H1 (cell line): ENCODE measurements around the gene PUDP. TPM values are rescaled to one million over a fixed set of nuclear protein-coding genes. Genes with fewer than 3 reads are reported as not detected.
"Not testable (repeated sequence)": the region's sequence is repeated elsewhere in the genome, so short reads cannot be mapped to it uniquely, and the experiment has no call there.

Experiments
- CTCF ChIA-PET: fragments of 300-600 bp; sonication (Branson Sonifier 250); formaldehyde crosslinking; loops from one replicate; lab custom pipeline; 2021; ENCODE audit not compliant: partially characterized antibody; lab: Charles Lee
- POLR2A ChIA-PET: fragments of 300-600 bp; sonication (Branson Sonifier 250); formaldehyde crosslinking; loops from one replicate; lab custom pipeline; 2021; ENCODE audit warnings: inconsistent platforms; ENCODE audit not compliant: partially characterized antibody; lab: Charles Lee
- DNase-seq, 2 experiments: peaks; one replicate each; pipeline versions ENCODE4 v3.0.0 to v3.0.0-alpha.2; 2010 to 2022; ENCODE audit warnings: low spot score in 2 of 2, low read depth in 1 of 2, mixed read lengths in 1 of 2
- FAIRE-seq: peaks from 2 replicates; lab custom pipeline; 2011; peaks lifted over from hg19 to GRCh38; lab: Jason Lieb, UNC
- H2AFZ ChIP-seq: 2 replicates; pipeline ENCODE4 v1.8.1; 2012; ENCODE audit warnings: low read length, inconsistent platforms
- H2AK5ac ChIP-seq: 2 replicates; pipeline ENCODE4 v1.6.1; 2013; ENCODE audit warnings: low read depth, low read length
- H2BK120ac ChIP-seq: replicated peaks from 2 replicates; pipeline ENCODE3; 2013; ENCODE audit warnings: low read depth, low read length, inconsistent platforms
- H2BK12ac ChIP-seq: 2 replicates; pipeline ENCODE4 v1.6.1; 2013; ENCODE audit warnings: low read depth, low read length
- H2BK15ac ChIP-seq: 2 replicates; pipeline ENCODE4 v1.6.1; 2013; ENCODE audit warnings: low read length
- H2BK20ac ChIP-seq: 2 replicates; pipeline ENCODE4 v1.6.1; 2013; ENCODE audit warnings: low read length
- H2BK5ac ChIP-seq: 2 replicates; pipeline ENCODE4 v1.6.1; 2013; ENCODE audit warnings: low read depth, low read length
- H3K14ac ChIP-seq: 2 replicates; pipeline ENCODE4 v1.6.1; 2013; ENCODE audit warnings: inconsistent platforms; ENCODE audit not compliant: insufficient read length
- H3K18ac ChIP-seq: 2 replicates; pipeline ENCODE4 v1.6.1; 2013; ENCODE audit warnings: low read length; ENCODE audit errors: extremely low read depth
- H3K23ac ChIP-seq: 2 replicates; pipeline ENCODE4 v1.6.1; 2013; ENCODE audit warnings: inconsistent platforms; ENCODE audit not compliant: insufficient read length
- H3K23me2 ChIP-seq: 2 replicates; pipeline ENCODE4 v1.6.1; 2013; ENCODE audit warnings: low read depth, low read length
- H3K27ac ChIP-seq: 2 replicates; pipeline ENCODE4 v1.6.1; 2011; ENCODE audit warnings: low read depth, low read length, inconsistent platforms
- H3K27me3 ChIP-seq, 4 experiments: replicated peaks in 1 of 4; 1 replicate in 1 of 4; 2 replicates in 3 of 4; pipeline versions ENCODE4 v1.6.1 to v1.8.1; 2011 to 2013; ENCODE audit warnings: low read length in 3 of 4, mild to moderate bottlenecking in 3 of 4, inconsistent platforms in 2 of 4, mixed read lengths in 2 of 4, moderate library complexity in 1 of 4; ENCODE audit not compliant: control insufficient read depth in 3 of 4, insufficient read depth in 3 of 4; ENCODE audit errors: extremely low read depth in 1 of 4
- H3K36me3 ChIP-seq, 4 experiments: 2 replicates each; pipeline versions ENCODE4 v1.6.1 to v1.8.1; 2011 to 2013; ENCODE audit warnings: mild to moderate bottlenecking in 4 of 4, low read length in 3 of 4, moderate library complexity in 2 of 4, control low read depth in 1 of 4, inconsistent platforms in 1 of 4; ENCODE audit not compliant: insufficient read depth in 4 of 4, control insufficient read depth in 2 of 4
- H3K4ac ChIP-seq: replicated peaks from 2 replicates; pipeline ENCODE3; 2013; ENCODE audit warnings: low read length, low read depth, mixed read lengths, inconsistent platforms; ENCODE audit not compliant: insufficient read length
- H3K4me1 ChIP-seq, 4 experiments: replicated peaks in 1 of 4; 1 replicate in 1 of 4; 2 replicates in 3 of 4; pipeline versions ENCODE4 v1.6.1 to v1.8.1; 2011 to 2013; ENCODE audit warnings: low read length in 3 of 4, inconsistent platforms in 2 of 4, mixed read lengths in 1 of 4; ENCODE audit not compliant: insufficient read depth in 4 of 4, control insufficient read depth in 3 of 4
- H3K4me2 ChIP-seq, 2 experiments: 2 replicates each; pipeline versions ENCODE4 v1.6.1 to v1.8.1; 2011 to 2013; ENCODE audit warnings: low read depth in 2 of 2, low read length in 2 of 2, control low read depth in 1 of 2, inconsistent platforms in 1 of 2, mild to moderate bottlenecking in 1 of 2; ENCODE audit not compliant: insufficient read depth in 1 of 2
- H3K4me3 ChIP-seq, 4 experiments: fragments of 200-600, 300-600 bp in 1 of 4; sonication (generic), shearing (Covaris generic), sonication (Bioruptor Twin) in 1 of 4; 2 replicates each; pipeline versions ENCODE4 v1.5.1 to v1.8.1; 2011 to 2016; ENCODE audit warnings: low read length in 4 of 4, low read depth in 3 of 4, control low read depth in 2 of 4, inconsistent platforms in 2 of 4, mild to moderate bottlenecking in 2 of 4, mixed read lengths in 1 of 4, moderate library complexity in 1 of 4; ENCODE audit not compliant: insufficient read depth in 2 of 4; ENCODE audit errors: extremely low read depth in 1 of 4
- H3K56ac ChIP-seq: replicated peaks from 2 replicates; pipeline ENCODE3; 2013; ENCODE audit warnings: low read depth, mild to moderate bottlenecking, mixed read lengths, low read length, inconsistent platforms; ENCODE audit not compliant: insufficient read length
- H3K79me1 ChIP-seq: 2 replicates; pipeline ENCODE4 v1.6.1; 2013; ENCODE audit warnings: low read depth, low read length, control low read depth
- H3K79me2 ChIP-seq, 2 experiments: 2 replicates each; pipeline versions ENCODE4 v1.6.1 to v1.8.1; 2012 to 2013; ENCODE audit warnings: low read length in 2 of 2, mild to moderate bottlenecking in 2 of 2, inconsistent platforms in 1 of 2; ENCODE audit not compliant: insufficient read depth in 2 of 2, control insufficient read depth in 1 of 2
- H3K9ac ChIP-seq, 4 experiments: replicated peaks in 1 of 4; 1 replicate in 1 of 4; 2 replicates in 3 of 4; pipeline versions ENCODE4 v1.6.1 to v1.8.1; 2011 to 2013; ENCODE audit warnings: low read depth in 3 of 4, low read length in 3 of 4, control low read depth in 2 of 4, mild to moderate bottlenecking in 2 of 4, moderate library complexity in 2 of 4, inconsistent platforms in 1 of 4; ENCODE audit errors: extremely low read depth in 1 of 4
- H3K9me3 ChIP-seq, 2 experiments: 2 replicates each; pipeline versions ENCODE4 v1.6.1 to v1.8.1; 2012 to 2013; ENCODE audit warnings: mild to moderate bottlenecking in 2 of 2, moderate library complexity in 2 of 2, control low read depth in 1 of 2, inconsistent platforms in 1 of 2, low read depth in 1 of 2, low read length in 1 of 2, mixed read lengths in 1 of 2; ENCODE audit not compliant: insufficient read depth in 2 of 2
- H4K20me1 ChIP-seq, 2 experiments: replicated peaks in 1 of 2; 2 replicates each; pipeline versions ENCODE3 to v1.8.1; 2011 to 2013; ENCODE audit warnings: inconsistent platforms in 2 of 2, low read length in 2 of 2, mild to moderate bottlenecking in 1 of 2; ENCODE audit not compliant: insufficient read depth in 2 of 2, control insufficient read depth in 1 of 2
- H4K5ac ChIP-seq: 2 replicates; pipeline ENCODE4 v1.6.1; 2013; ENCODE audit warnings: low read length, low read depth, mixed read lengths, inconsistent platforms; ENCODE audit not compliant: insufficient read length
- H4K8ac ChIP-seq: 2 replicates; pipeline ENCODE4 v1.8.0; 2013; ENCODE audit warnings: mild to moderate bottlenecking, moderate library complexity, low read length, inconsistent platforms; ENCODE audit not compliant: insufficient read depth; ENCODE audit errors: extremely low read depth
- H4K91ac ChIP-seq: replicated peaks from 2 replicates; pipeline ENCODE3; 2013; ENCODE audit warnings: low read length, mixed read lengths, inconsistent platforms; ENCODE audit not compliant: insufficient read length
- CHD1 ChIP-seq: IDR thresholded peaks from 2 replicates; pipeline ENCODE4 v1.6.1; 2012; ENCODE audit warnings: low read depth, low read length, improper control_type of control experiment
- JUN ChIP-seq: IDR thresholded peaks from 2 replicates; pipeline ENCODE4 v1.6.1; 2011; ENCODE audit warnings: low read depth, mild to moderate bottlenecking, improper control_type of control experiment, low read length
- RBBP5 ChIP-seq: IDR thresholded peaks from 2 replicates; pipeline ENCODE4 v1.7.1; 2012; ENCODE audit warnings: low read depth, mild to moderate bottlenecking, inconsistent platforms, low read length, moderate library complexity, borderline replicate concordance
- TCF12 ChIP-seq: IDR thresholded peaks from 2 replicates; pipeline ENCODE4 v1.6.1; 2011; ENCODE audit warnings: low read depth, mild to moderate bottlenecking, low read length
- WGBS, 2 experiments: shearing (Covaris generic) in 1 of 2; methylation state at CpG; one replicate each; pipeline versions ENCODE4 v1.1.6 to v1.1.7; 2013 to 2015; ENCODE audit warnings: low lambda C conversion rate in 2 of 2, mixed read lengths in 2 of 2, inconsistent platforms in 1 of 2, low coverage in 1 of 2, missing lambda C conversion rate in 1 of 2; ENCODE audit not compliant: insufficient replicate concordance in 2 of 2, insufficient coverage in 1 of 2, insufficient read length in 1 of 2; ENCODE audit errors: extremely low coverage in 1 of 2, missing lambda C conversion rate in 1 of 2; 5-methylcytosine and 5-hydroxymethylcytosine counted together
- polyA plus RNA-seq, 7 experiments: library from polyadenylated mRNA; depleted of rRNA in 3 of 7; stranded (reverse) in 5 of 7; unstranded in 2 of 7; fragments of >200 nt in 5 of 7; fragments of 200-250 nt in 2 of 7; gene quantifications; 1 replicate in 5 of 7; 2 replicates in 1 of 7; 4 replicates in 1 of 7; pipeline versions ENCODE4 v1.2.1 to v1.2.3, GENCODE V29; 2011 to 2013; ENCODE audit warnings: missing spikeins in 2 of 7, mixed read lengths in 2 of 7
- total RNA-seq: library from RNA; stranded (reverse); fragmentation: NEBNext Ultra II Directional; extraction: Animal tissue kit (Norgen Biotek cat#: 25700); gene quantifications from 2 replicates; pipeline ENCODE4 v1.2.1, GENCODE V29; 2021

The PUDP gene
- total and polyA plus RNA-seq, 2 of the 8 experiments (the other 6 are each of a cell fraction or from before 2014, with no cell fraction given): 27.2 to 30.2 TPM

GRCh38 chrX:7027071-7027470 is 120.9 kb downstream of the PUDP start (continued):
- TF ChIP-seq JUN: no peak
- no peak for TF ChIP-seq CHD1
- TF ChIP-seq RBBP5: no peak
- TF ChIP-seq TCF12: no peak
- TF ChIP-seq, all 59 proteins: peak for 0

DNA sequence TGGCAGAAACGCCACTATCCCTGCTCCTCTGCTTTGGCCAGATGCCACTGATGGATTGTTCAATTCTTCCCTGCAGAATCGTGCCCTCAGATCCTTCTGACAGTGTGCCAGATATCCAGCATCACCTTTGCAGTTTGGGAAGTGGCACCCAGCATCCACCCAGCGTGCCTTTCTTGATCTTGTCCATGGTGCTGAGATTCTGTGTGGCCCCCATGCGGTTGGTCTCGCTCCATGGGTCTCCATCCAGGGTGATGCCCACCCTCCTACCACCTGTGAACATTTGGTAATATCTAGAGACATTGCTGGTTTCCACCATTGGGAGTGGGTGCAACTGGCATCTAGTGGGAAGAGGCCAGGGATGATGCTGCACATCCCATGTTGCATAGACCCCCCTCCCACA is 121.6 kb downstream of the PUDP start:
- H4K20me1 ChIP-seq, H3K27ac ChIP-seq, DNase-seq, H4K5ac ChIP-seq, H2BK15ac ChIP-seq, H4K91ac ChIP-seq, H2BK12ac ChIP-seq, POLR2A ChIA-PET, H4K8ac ChIP-seq, H3K79me1 ChIP-seq, H2BK20ac ChIP-seq, H3K18ac ChIP-seq, H2AFZ ChIP-seq, H2BK120ac ChIP-seq, H3K4me1 ChIP-seq, H2BK5ac ChIP-seq, H3K4me3 ChIP-seq, H3K27me3 ChIP-seq, H3K79me2 ChIP-seq, H2AK5ac ChIP-seq, FAIRE-seq, H3K4ac ChIP-seq, H3K36me3 ChIP-seq, H3K4me2 ChIP-seq, H3K9ac ChIP-seq, H3K23ac ChIP-seq, H3K14ac ChIP-seq, H3K23me2 ChIP-seq, H3K56ac ChIP-seq, H3K9me3 ChIP-seq: not testable (repeated sequence)
- CTCF ChIA-PET: interaction anchor here (0.7 kb wide), 1 partner anchor 38 kb away, joined by 3 read pairs; no protein-coding TSS in a partner anchor
- WGBS, 2 experiments: 87% methylated on average over 4 of the region's 5 CpGs; no CpG with 5 or more reads in 1 of the 2 experiments
